HG03354 (cell line): ENCODE data around the gene AFG3L2.
"Not testable (repeated sequence)": the region's sequence is repeated elsewhere in the genome, so short reads cannot be mapped to it uniquely, and the experiment has no call there.

Experiments
- ATAC-seq: cut with Tn5 transposase; IDR thresholded peaks from one replicate; pipeline ENCODE4 v1.9.1; 2021; ENCODE audit warnings: mild to moderate bottlenecking; ENCODE audit not compliant: unreplicated experiment, poor library complexity, severe bottlenecking

The AFG3L2 gene

GRCh38 chr18:12398625-12399024, 21.6 kb upstream of the AFG3L2 start:
- no peak for ATAC-seq

- no peak for ATAC-seq
Observed at GRCh38 chr18:12397793-12398192, 20.8 kb upstream of the AFG3L2 start.

- no peak for ATAC-seq
Observed at GRCh38 chr18:12397254-12397653, 20.2 kb upstream of the AFG3L2 start.

GRCh38 chr18:12394428-12394827, 17.4 kb upstream of the AFG3L2 start:
- no peak for ATAC-seq

GRCh38 chr18:12393998-12394397, 17.0 kb upstream of the AFG3L2 start:
- ATAC-seq, result no peak

- ATAC-seq, result no peak
Observed at GRCh38 chr18:12393510-12393909, 16.5 kb upstream of the AFG3L2 start.

- peak; percentile 81 for ATAC-seq
Observed at GRCh38 chr18:12391487-12392165, 14.6 kb upstream of the AFG3L2 start.

- ATAC-seq, result no peak
Observed at GRCh38 chr18:12388442-12388841, 11.4 kb upstream of the AFG3L2 start.

GRCh38 chr18:12384261-12384660, 7.2 kb upstream of the AFG3L2 start:
- ATAC-seq, result no peak

GRCh38 chr18:12383759-12384158, 6.7 kb upstream of the AFG3L2 start:
- not testable (repeated sequence) for ATAC-seq

GRCh38 chr18:12382221-12382814, 5.3 kb upstream of the AFG3L2 start:
- ATAC-seq, result not testable (repeated sequence)

GRCh38 chr18:12378198-12378558, 1.2 kb upstream of the AFG3L2 start:
- ATAC-seq, result not testable (repeated sequence)

- peak; percentile 64 for ATAC-seq
Observed at GRCh38 chr18:12377556-12378197, 650 bp upstream of the AFG3L2 start.

- no peak for ATAC-seq
Observed at GRCh38 chr18:12376034-12376753, 833 bp downstream of the AFG3L2 start.

GRCh38 chr18:12374401-12374800, 2.6 kb downstream of the AFG3L2 start:
- no peak for ATAC-seq

GRCh38 chr18:12373771-12374116, 3.3 kb downstream of the AFG3L2 start:
- ATAC-seq, result no peak

GRCh38 chr18:12373116-12373770, 3.8 kb downstream of the AFG3L2 start:
- no peak for ATAC-seq

GRCh38 chr18:12372406-12372805, 4.6 kb downstream of the AFG3L2 start:
- no peak for ATAC-seq

GRCh38 chr18:12371590-12371989, 5.4 kb downstream of the AFG3L2 start:
- ATAC-seq, result no peak

GRCh38 chr18:12369211-12369610, 7.8 kb downstream of the AFG3L2 start:
- no peak for ATAC-seq
